GM12892 (cell line): ENCODE results near the gene SERGEF.

Experiments used
- DNase-seq: peaks from one replicate; pipeline ENCODE4 v3.0.0; 2011; ENCODE audit not compliant: insufficient read length
- FAIRE-seq: peaks from 2 replicates; lab custom pipeline; 2011; peaks lifted over from hg19 to GRCh38; lab: Jason Lieb, UNC
- POLR2A ChIP-seq: IDR thresholded peaks from 2 replicates; pipeline ENCODE4 v1.6.1; 2011; ENCODE audit warnings: low read depth, low read length, control low read depth
- POLR2AphosphoS5 ChIP-seq: IDR thresholded peaks from 2 replicates; pipeline ENCODE4 v1.6.1; 2011; ENCODE audit warnings: low read depth, low read length, control low read depth
- TAF1 ChIP-seq: IDR thresholded peaks from 2 replicates; pipeline ENCODE4 v1.6.1; 2011; ENCODE audit warnings: low read depth, mild to moderate bottlenecking, control low read depth, low read length, borderline replicate concordance

Gene SERGEF

GRCh38 chr11:17753641-17754040, 259.2 kb downstream of the SERGEF start:
- FAIRE-seq = no peak
- TF ChIP-seq POLR2AphosphoS5 = no peak
- DNase-seq = no peak

- no peak for FAIRE-seq
- DNase-seq = no peak
- TF ChIP-seq POLR2A (no peak), TAF1 (no peak), POLR2AphosphoS5 (no peak)
Measured at GRCh38 chr11:17753153-17753552, 259.7 kb downstream of the SERGEF start.

GRCh38 chr11:17752144-17752543, 260.7 kb downstream of the SERGEF start:
- FAIRE-seq (no peak), DNase-seq (no peak)
- TF ChIP-seq TAF1 (no peak), POLR2AphosphoS5 (no peak), POLR2A (no peak)

- no peak for FAIRE-seq
- TF ChIP-seq POLR2AphosphoS5 = no peak
- TF ChIP-seq POLR2A = no peak
- no peak for TF ChIP-seq TAF1
Measured at GRCh38 chr11:17751558-17751957, 261.3 kb downstream of the SERGEF start.

DNA sequence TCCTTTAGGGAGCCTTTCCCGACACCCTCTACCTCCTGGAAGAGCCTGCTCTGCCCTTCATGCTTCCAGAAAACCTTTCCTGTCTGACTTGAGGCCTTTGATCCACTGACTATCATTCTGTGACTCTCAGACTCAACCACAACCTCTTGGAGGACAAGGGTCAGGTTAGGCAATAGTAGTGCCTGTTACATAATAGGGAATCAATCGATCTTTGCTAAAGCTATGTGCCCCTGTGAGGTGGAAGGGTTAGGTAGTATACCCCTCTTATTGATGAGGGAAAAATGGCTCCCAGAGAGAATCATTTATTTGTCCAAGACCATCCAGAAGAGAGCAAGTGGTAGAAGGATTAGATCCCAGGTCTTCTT, 262.1 kb downstream of the SERGEF start:
- no peak for DNase-seq
- no peak for FAIRE-seq
- TF ChIP-seq TAF1 (no peak), POLR2A (no peak), POLR2AphosphoS5 (no peak)

More at GRCh38 chr11:17751558-17751957, 261.3 kb downstream of the SERGEF start:
- no peak for DNase-seq

DNA sequence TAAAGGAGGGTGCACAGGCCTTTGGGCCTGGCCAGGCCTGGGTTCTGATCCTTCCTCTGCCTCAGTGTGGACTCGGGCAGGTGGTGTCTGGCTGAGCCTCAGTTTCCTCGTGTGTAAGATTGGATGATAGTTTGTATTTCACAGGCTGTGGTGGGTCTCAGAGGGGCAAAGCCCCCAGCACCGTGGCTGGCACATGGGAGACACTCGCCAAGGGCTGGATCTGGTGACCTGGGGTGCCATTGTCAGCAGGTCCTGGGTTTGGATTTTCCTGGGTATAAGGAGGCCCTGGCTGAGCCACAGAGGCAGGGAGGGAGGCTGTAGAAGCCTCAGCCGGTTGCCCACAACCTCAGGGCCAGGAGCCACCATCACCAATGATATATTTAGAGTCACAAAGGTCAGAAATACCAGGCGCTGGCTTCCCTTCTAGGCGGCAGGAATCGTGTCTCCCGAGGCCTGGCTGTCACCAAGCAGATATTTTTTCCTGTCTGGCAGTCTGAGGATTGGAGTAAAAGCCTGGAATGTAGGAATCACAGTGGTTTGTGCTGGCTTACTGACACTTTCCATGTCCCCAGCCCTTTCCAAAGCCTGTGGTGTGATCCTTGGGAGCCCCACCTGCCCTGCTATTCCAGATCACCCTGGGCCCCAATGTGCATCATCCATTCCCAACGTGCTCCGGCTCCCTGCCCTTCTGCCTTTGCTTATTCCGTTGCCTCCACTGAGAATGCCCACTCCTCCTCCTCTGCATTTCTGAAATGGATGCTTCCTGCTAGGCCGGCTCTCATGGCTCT, 262.6 kb downstream of the SERGEF start:
- no peak for DNase-seq
- no peak for FAIRE-seq
- TF ChIP-seq POLR2AphosphoS5 (no peak), TAF1 (no peak), POLR2A (no peak)

DNA sequence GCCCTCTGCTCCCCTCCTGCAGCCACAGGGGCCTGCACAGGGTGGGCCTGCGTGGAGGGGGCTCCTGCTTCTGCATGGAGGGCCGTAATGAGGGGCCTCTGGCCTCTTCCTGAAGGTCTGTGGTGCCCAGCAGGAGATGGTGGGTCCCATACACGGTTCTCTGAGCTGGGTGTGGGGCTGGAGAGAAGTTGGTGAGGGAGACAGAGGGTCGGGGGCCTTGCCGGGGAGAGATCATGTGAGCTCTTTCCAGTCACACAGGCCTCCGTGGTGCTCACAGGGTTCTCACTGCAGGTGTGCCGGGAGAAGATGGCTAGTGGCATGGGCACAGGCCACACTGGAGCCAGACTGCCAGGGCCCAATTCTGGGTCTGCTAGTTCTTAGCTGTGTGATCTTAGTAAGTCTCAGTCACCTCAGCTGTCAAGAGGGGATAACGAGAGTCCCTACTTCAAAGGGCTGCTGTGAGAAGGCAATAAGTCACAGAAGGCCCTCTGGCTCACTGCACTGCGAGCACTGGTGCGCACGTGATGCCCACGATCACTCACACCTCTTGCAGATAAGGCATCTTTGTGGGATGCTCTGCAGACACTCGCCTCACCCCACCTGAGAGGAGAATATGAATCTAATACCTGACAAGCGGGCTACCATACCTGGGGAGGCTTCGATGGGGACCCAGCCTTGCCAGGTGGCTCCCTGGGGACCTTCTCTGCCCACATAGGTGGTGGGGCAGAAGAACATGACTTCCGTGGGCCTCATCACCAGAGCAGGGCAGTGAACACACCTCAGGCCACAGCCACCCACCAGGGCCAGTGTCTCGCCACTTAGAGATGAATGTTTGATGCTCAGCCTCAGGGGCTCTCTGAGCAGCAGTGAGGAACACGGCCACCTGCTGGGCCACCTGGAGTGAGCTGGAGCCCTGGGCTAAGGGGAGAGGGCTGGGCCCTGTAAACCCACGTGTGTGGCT, 263.8 kb downstream of the SERGEF start:
- DNase-seq = no peak
- TF ChIP-seq TAF1 = no peak
- TF ChIP-seq POLR2AphosphoS5 = no peak
- TF ChIP-seq POLR2A = no peak
- FAIRE-seq = no peak

GRCh38 chr11:17748044-17748443, 264.8 kb downstream of the SERGEF start:
- TF ChIP-seq TAF1 (no peak), POLR2A (no peak), POLR2AphosphoS5 (no peak)
- no peak for DNase-seq
- FAIRE-seq = no peak

DNA sequence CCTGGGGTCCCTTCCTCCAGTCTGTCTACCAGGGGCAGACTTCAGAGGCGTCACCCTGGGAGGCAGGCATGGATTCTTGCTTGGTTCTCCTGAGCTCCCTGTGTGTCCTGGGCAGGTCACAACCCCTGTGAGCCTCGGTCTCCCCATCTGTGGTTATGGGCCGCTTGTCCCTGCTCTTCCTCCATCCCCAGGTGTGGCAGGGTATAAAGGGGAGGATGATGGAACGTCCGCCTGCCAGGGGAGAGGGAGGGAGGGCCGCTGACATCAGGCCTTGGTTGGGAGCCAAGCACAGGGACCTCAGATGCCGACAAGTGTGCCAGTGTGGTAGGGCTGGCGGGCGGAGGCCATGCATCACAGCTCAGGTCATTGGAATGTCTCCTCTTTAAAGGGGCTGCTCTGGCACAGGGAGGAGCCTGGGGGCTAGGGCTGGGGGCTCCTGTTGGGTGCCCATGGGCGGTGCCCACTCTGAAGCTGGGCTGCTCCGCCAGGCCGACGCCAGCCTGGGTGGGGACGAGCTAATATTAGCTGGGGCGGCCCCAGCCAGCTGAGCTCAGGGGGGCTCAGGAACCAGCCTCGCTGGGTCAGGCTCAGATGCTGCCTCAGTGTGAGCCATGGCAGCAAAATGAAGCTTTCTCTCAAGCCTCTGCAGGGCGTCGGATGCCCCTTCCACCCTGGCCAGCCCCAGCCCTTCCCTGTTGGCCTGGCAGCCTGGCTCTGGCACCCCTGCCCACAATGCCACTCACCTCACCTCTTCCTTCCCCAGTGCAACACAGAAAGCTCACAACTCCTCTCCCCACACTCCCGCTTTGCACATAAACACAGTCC, 265.5 kb downstream of the SERGEF start:
- DNase-seq = no peak
- FAIRE-seq = no peak

GRCh38 chr11:17746096-17746495, 266.8 kb downstream of the SERGEF start:
- FAIRE-seq (no peak), DNase-seq (no peak)
- TF ChIP-seq POLR2AphosphoS5 (no peak), POLR2A (no peak), TAF1 (no peak)

More for the DNA sequence above, 265.5 kb downstream of the SERGEF start:
- TF ChIP-seq TAF1 (no peak), POLR2AphosphoS5 (no peak), POLR2A (no peak)
